ENCODE data around the gene SEC31B.

- TF ChIP-seq CTCF (optimal IDR thresholded peaks at IDR 0.05 in 1 of 3, IDR thresholded peaks at IDR 0.05 in 1 of 3, conservative IDR thresholded peaks at IDR 0.05 in 1 of 3; ENCODE audit: extremely low read depth in 1 of 3, insufficient read depth in 2 of 3, low read length in 3 of 3) (no peak), EZH2 (IDR thresholded peaks at IDR 0.05; ENCODE audit: low read length) (no peak)
Observed at GRCh38 chr10:100438674-100439315, 80.9 kb downstream of the SEC31B start.
